Measurements from ENCODE around the gene DPEP3.
"Not testable (repeated sequence)": the region's sequence is repeated elsewhere in the genome, so short reads cannot be mapped to it uniquely, and the experiment has no call there.

DPEP3 gene

GRCh38 chr16:67945392-67945933 is 34.8 kb downstream of the DPEP3 start:
- DNase-seq (ENCODE audit: low read depth) = no peak

DNA sequence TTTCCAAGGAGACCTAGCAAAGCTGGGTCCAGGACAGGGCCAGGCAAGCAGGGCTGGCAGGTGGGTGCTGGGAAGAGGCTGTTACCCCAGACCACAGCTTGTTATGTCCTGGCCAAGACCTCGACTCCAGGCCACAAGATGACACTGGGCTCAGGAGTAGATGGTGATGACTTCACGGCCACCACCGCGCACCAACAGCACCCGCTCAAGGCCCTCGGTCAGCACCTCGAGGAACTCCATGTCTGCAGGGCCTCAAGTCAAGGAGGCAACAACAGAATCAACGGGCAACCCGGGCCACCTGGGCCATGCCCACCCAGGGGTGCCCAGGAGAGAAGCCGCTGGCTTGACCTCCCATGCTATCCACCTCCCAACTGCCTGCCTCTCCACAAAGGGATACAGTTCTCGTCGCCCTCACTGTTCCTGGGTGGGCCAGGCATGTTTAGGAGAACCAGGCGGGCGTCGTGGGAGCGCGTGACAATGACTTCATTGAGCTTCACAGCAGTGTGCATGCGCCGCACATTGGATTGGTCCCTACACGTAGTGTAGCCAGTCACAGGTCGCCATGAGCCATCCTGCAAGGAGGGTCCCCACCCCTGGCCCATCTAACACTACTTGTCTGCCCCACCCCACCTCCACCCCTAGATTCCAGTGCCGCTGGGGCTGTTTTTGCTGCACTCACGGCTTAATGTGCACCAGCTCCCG is 35.5 kb downstream of the DPEP3 start:
- no peak for DNase-seq (ENCODE audit: low read depth)

- no peak for DNase-seq (ENCODE audit: low read depth)
Observed at GRCh38 chr16:67943619-67944504, 36.4 kb downstream of the DPEP3 start, which contains the start of gene LCAT. Gene LCAT, minus strand, starts transcription at chr16:67944120. Its CDS starts 19 bp downstream, at chr16:67944101.

GRCh38 chr16:67943256-67943618 is 37.1 kb downstream of the DPEP3 start:
- DNase-seq (ENCODE audit: low read depth) = no peak

DNA sequence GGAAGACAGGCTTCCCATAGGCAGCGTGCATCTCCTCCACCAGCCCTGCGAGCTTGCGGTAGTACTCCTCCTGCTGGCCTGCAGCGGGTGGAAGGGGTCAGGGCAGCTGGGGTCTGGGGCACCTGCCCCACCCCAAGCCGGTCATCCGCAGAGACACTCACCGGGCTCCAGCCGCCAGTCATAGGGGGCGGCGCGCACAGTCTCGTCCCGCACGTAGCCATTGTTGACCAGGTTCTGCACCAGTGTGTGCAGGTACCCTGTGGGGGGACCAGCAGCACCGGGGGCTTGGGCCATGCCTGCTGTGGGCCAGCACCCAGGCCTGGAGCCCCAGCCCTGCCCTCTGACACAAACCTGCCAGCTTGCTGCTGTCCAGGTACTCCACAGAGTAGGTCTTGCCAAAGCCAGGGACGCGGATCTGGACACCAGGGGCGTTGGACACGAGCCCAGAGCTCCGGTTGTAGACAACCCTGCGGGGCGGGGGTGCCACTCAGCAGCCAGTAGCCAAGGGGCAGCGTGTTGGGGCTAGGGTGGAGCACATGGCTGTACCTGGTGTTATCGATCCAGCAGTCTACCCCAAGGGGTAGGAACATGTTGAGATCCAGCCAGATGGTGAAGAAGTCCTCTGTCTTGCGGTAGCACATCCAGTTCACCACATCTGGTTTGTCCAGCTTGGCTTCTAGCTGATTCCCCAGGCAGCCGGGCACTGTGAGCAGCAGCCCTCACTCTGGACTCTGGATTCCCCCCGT is 37.6 kb downstream of the DPEP3 start:
- no peak for DNase-seq (ENCODE audit: low read depth)

DNA sequence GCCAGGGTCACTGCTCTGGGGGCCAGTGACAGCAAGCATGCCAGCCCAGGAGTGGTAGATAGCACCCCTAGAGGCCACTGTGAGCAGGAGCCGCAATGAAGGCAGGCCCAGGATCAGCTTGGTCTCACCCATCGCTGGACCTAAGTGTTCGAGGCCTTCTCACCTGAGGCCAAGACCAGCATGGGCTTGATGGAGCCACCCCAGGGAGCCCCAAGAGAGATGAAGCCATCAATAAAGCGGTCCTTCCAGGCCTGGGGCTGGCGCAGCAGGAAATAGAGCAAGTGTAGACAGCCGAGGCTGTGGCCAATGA is 38.1 kb downstream of the DPEP3 start:
- no peak for DNase-seq (ENCODE audit: low read depth)

- DNase-seq (ENCODE audit: low read depth) = no peak
Observed at GRCh38 chr16:67941469-67942199, 38.7 kb downstream of the DPEP3 start.

GRCh38 chr16:67940446-67941089 is 39.7 kb downstream of the DPEP3 start:
- DNase-seq (ENCODE audit: low read depth) = no peak

GRCh38 chr16:67939507-67940445 is 40.5 kb downstream of the DPEP3 start:
- peak; percentile 15 for DNase-seq (ENCODE audit: low read depth)

- DNase-seq (ENCODE audit: low read depth) = not testable (repeated sequence)
Observed at GRCh38 chr16:67937713-67938112, 42.6 kb downstream of the DPEP3 start.

DNA sequence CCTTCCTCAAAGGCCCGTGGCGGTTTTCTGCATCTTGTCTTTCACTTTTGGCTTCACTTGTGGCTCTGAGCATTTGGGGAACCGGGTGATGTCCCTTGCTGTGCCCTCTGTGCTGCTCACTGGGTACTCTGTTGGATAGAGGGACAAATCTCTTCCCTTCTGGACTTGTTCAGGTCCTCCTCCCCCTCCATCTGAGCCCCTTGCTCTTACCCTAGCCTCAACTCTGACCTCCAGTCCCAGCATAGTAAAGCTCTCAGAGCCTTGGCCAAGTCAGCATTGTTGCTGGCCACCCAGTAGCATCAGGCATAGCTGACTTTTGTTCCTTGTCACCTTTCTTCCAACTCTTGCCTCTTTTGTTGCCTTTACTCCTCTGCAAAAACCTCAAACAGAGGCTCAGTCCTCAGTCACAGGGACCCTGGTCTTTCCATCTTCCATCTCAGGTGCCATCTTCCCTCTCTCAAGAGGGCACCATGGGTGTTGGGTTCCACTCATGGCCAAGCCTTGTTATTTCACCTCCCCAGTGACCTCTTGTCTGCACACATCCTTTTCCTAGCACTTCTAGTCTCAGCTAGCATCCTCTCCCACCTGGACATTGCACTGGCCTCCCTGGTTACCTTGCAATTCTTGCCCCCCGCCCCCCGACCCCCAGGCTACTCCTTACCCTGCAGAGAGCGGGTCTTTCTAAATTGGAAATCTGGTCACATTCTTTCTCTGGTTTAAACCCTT is 43.3 kb downstream of the DPEP3 start:
- DNase-seq (ENCODE audit: low read depth) = peak; percentile 65

GRCh38 chr16:67936124-67936879 is 44.0 kb downstream of the DPEP3 start, which contains the start of gene PSMB10:
Gene PSMB10, minus strand, starts transcription at chr16:67936850. Its CDS starts 101 bp downstream, at chr16:67936749.
- peak; percentile 12 for DNase-seq (ENCODE audit: low read depth)

GRCh38 chr16:67935402-67936123 is 44.7 kb downstream of the DPEP3 start:
- DNase-seq (ENCODE audit: low read depth) = peak; percentile 91

DNA sequence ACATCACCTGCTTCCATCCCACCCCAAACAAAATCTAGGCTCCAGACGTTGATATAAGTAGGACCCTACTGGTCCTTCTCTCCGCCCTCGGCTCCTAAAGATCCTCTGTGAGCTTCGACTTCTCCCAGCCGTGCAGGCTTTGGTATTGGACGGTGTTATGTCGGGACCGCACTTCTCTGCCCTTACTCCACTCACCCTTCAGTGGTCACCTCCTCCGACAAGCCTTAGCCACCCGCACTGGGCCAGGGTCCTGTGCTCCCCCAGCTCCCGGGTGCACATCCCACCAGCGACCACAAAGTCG is 45.2 kb downstream of the DPEP3 start:
- DNase-seq (ENCODE audit: low read depth) = no peak

DNA sequence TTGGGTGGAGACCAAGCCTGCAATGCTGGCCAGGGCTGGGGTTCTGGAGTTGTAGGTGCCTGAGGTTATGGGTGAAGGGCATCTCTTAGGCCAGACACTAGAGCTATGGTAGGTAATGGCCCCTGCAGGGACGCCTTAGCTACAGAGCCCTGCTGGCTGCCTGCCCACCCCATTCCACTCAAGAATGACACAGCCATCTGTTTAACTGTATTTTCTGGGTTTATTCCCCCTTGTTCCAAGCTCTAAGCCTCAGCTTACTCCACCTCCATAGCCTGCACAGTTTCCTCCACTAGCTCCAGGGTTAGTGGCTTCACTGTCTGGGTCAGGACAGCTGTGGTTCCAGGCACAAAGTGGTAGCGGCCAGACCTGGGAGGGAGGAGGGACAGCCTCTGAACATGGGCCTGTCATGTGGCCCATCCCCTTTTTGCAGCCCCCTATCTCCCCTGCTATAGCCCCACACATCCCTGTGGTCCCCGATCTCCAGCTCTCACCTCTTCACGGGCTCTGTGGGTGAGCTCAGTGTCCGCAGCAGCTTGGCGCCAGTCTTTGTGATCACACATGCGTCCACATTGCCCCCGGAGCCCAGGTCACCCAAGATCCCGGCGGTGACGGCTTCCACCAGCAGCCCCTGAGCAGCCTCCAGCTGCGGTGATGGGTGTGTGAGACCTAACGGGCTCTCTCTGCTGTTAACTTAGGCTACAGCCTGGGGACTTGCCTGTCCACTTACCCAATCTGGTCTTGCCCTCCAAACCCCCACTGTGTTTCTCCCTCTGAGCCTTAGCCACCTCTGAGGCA is 45.8 kb downstream of the DPEP3 start:
- no peak for DNase-seq (ENCODE audit: low read depth)

DNA sequence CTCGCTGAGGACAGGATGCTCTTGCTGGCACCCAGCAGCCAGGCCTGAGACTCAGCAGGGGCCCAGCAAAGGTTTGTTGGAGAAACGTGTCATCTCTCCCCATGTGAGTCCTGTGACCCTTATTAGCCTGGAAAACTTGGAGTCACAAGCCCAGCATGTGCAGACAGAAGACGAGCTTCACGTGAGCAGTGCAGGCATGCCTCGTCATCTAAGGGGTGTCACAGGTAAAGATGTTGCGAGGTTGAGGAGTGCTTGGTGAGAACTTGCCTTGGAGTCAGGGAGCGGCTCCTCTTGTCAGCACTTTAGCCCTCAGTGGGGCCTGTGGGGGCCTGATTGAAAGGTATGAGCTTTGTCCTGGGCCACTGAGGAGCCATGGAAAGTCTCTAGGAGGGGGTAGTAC is 46.5 kb downstream of the DPEP3 start:
- DNase-seq (ENCODE audit: low read depth) = no peak

- no peak for DNase-seq (ENCODE audit: low read depth)
Observed at GRCh38 chr16:67932462-67932840, 47.8 kb downstream of the DPEP3 start.

All from T follicular helper cell (primary cell).